GM04504 (cell line): Measurements from ENCODE around the gene TSPAN16.
"Not testable (repeated sequence)": the region's sequence is repeated elsewhere in the genome, so short reads cannot be mapped to it uniquely, and the experiment has no call there.

ENCODE experiments used
- DNase-seq: peaks from one replicate; pipeline ENCODE4 v3.0.0-alpha.2; 2012; ENCODE audit warnings: low read depth

Gene TSPAN16

GRCh38 chr19:11345122-11345803 is 49.3 kb downstream of the TSPAN16 start:
- no peak for DNase-seq

- DNase-seq: peak; percentile 99
These were observed 50.4 kb downstream of the TSPAN16 start, which contains the start of the genes CCDC159 and TMEM205 for GRCh38 chr19:11346104-11346940. CCDC159 (plus strand) TSS chr19:11346519; CDS start chr19:11346607, 88 bp downstream. TMEM205 (minus strand) TSS chr19:11346268; CDS start chr19:11345619, 649 bp downstream.

- no peak for DNase-seq
These were observed 51.6 kb downstream of the TSPAN16 start for GRCh38 chr19:11347546-11348039.

GRCh38 chr19:11349171-11349570 is 53.2 kb downstream of the TSPAN16 start:
- DNase-seq: no peak

- not testable (repeated sequence) for DNase-seq
These were observed 58.1 kb downstream of the TSPAN16 start for GRCh38 chr19:11354102-11354501.

GRCh38 chr19:11355160-11356073 is 59.5 kb downstream of the TSPAN16 start, which contains the start of gene PLPPR2:
PLPPR2 (plus strand) TSS chr19:11355432; CDS start chr19:11357674, 2,242 bp downstream.
- DNase-seq: peak; percentile 72

GRCh38 chr19:11356074-11356397 is 60.1 kb downstream of the TSPAN16 start:
- DNase-seq: no peak

GRCh38 chr19:11356676-11357550 is 61.0 kb downstream of the TSPAN16 start:
- DNase-seq: no peak

- DNase-seq: no peak
These were observed 63.5 kb downstream of the TSPAN16 start for GRCh38 chr19:11359421-11359820.

- no peak for DNase-seq
These were observed 65.2 kb downstream of the TSPAN16 start for GRCh38 chr19:11361037-11361770.

- DNase-seq: no peak
These were observed 66.1 kb downstream of the TSPAN16 start for GRCh38 chr19:11361771-11362731.

- no peak for DNase-seq
These were observed 67.9 kb downstream of the TSPAN16 start for GRCh38 chr19:11363881-11364280.

GRCh38 chr19:11364296-11364904 is 68.4 kb downstream of the TSPAN16 start:
- DNase-seq: no peak

- DNase-seq: no peak
These were observed 69.0 kb downstream of the TSPAN16 start for GRCh38 chr19:11364935-11365334.
